ENCODE data around the gene DNAH1.
A peak's percentile ranks its signal among the peaks of the same experiment; 100 is the strongest.

The DNAH1 gene

GRCh38 chr3:52443791-52444687, 127.9 kb downstream of the DNAH1 start:
- DNase-seq (ENCODE audit: low read depth in 2 of 3, low spot score in 2 of 3) = no peak

GRCh38 chr3:52444860-52445793, 129.0 kb downstream of the DNAH1 start, which contains the start of gene SEMA3G:
SEMA3G (minus strand) TSS chr3:52445103; CDS start chr3:52445027, 76 bp downstream.
- DNase-seq (ENCODE audit: low read depth in 2 of 3, low spot score in 2 of 3) = peak in 2 of 3 experiments; percentile 49 to 52

- no peak for DNase-seq (ENCODE audit: low read depth in 2 of 3, low spot score in 2 of 3)
Observed at GRCh38 chr3:52446042-52446441, 129.9 kb downstream of the DNAH1 start.

- peak; percentile 34 to 59 (median 57) for DNase-seq (ENCODE audit: low read depth in 2 of 3, low spot score in 2 of 3)
Observed at GRCh38 chr3:52446631-52447511, 130.8 kb downstream of the DNAH1 start.

- no peak for DNase-seq (ENCODE audit: low read depth in 2 of 3, low spot score in 2 of 3)
Observed at GRCh38 chr3:52447512-52448355, 131.6 kb downstream of the DNAH1 start.

All from activated CD8-positive, alpha-beta memory T cell treated with anti-CD3 and anti-CD28 coated beads for 48 hours (primary cell).